GM20431 (cell line): ENCODE measurements around the gene CDH23.

Experiments
- in situ Hi-C: fragments of 300-500 bp; cut with MseI, MboI; formaldehyde crosslinking; loops from one replicate; pipeline ENCODE4 v1.15.0; 2020; ENCODE audit warnings: low sequenced_read_pairs; ENCODE audit not compliant: unreplicated experiment

Gene CDH23

GRCh38 chr10:71717056-71717455, 320.3 kb downstream of the CDH23 start:
- in situ Hi-C loops, result loop anchor here (25.0 kb wide), 1 partner anchor 405 kb away; the partner anchor contains the start of gene SLC29A3

- in situ Hi-C loops, result loop anchor here (25.0 kb wide), 1 partner anchor 405 kb away; the partner anchor contains the start of gene SLC29A3
Measured at GRCh38 chr10:71717551-71717951, 320.8 kb downstream of the CDH23 start.

GRCh38 chr10:71718165-71718698, 321.5 kb downstream of the CDH23 start:
- in situ Hi-C loops, result loop anchor here (25.0 kb wide), 1 partner anchor 406 kb away; the partner anchor contains the start of gene SLC29A3

GRCh38 chr10:71719042-71719441, 322.3 kb downstream of the CDH23 start:
- in situ Hi-C loops, result loop anchor here (25.0 kb wide), 1 partner anchor 407 kb away; the partner anchor contains the start of gene SLC29A3

DNA sequence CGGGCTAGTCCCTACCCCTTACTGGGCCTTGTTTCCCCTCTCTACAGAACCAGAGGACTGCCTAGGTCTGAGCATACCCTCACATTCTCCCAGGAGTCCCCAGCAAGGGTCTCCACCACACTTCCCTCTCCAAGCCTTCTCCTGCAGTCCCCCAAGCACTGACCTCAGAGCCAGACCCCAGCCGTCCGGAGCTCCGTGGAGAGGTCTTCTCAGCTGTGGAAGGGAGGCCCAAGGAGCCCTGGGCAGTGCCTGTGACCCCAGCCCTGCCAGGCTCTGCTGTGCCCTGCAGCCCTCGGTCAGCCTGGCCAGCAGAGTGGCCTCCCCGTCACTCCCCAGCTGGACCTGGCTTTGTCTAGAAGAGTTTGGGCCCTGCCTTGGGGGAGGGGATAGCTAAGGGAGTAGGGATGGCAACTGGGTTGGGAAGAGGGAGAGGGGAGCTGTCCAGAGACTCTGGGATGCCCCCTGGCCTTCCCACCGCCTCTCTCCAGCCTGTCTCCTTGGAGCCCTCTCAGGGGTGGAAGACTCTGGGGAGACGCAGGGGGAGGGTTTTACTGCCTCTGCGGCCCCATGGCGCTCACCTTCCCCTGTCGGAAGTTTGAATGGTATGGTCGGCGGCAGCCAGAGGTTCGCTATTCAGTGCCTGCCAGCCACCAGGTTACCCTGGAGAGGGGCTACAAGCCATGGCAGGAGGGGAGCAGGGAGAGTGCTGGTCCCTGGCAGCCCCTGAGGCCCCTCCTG, 322.9 kb downstream of the CDH23 start, which contains the start of gene C10orf105:
TSS of gene C10orf105 (minus strand) at position 315 of the 738 bp plus-strand sequence. CDS start 3,441 bp downstream, outside the sequence.
- in situ Hi-C loops, result loop anchor here (25.0 kb wide), 1 partner anchor 407 kb away; the partner anchor contains the start of gene SLC29A3

- in situ Hi-C loops, result loop anchor here (25.0 kb wide), 1 partner anchor 408 kb away; the partner anchor contains the start of gene SLC29A3
Measured at GRCh38 chr10:71720288-71720687, 323.6 kb downstream of the CDH23 start.

- in situ Hi-C loops, result loop anchor here (25.0 kb wide), 1 partner anchor 409 kb away; the partner anchor contains the start of gene SLC29A3
Measured at GRCh38 chr10:71721313-71721712, 324.6 kb downstream of the CDH23 start.

GRCh38 chr10:71722849-71723248, 326.1 kb downstream of the CDH23 start:
- in situ Hi-C loops, result loop anchor here (25.0 kb wide), 1 partner anchor 411 kb away; the partner anchor contains the start of gene SLC29A3

GRCh38 chr10:71723311-71723710, 326.6 kb downstream of the CDH23 start:
- in situ Hi-C loops, result loop anchor here (25.0 kb wide), 1 partner anchor 411 kb away; the partner anchor contains the start of gene SLC29A3

DNA sequence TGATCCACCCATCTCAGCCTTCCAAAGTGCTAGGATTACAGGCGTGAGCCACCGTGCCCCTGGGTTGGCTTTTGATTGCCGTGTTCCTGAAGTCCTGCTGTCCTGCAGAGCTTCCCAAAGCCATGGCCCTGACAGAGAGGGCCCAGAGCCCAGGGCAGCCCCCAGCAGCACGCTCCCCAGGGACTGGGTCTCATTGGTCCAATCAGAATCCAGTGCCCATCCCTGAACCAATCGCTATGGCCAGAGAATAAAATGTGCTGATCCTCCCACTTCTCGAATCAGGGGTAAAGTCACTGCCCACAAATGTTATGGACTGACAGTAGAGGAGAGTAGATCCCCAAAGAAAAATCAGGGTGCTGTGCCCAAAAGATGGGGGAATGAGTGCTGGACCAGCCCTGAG, 327.8 kb downstream of the CDH23 start:
- in situ Hi-C loops, result loop anchor here (25.0 kb wide), 1 partner anchor 412 kb away; the partner anchor contains the start of gene SLC29A3

GRCh38 chr10:71725249-71725648, 328.5 kb downstream of the CDH23 start:
- in situ Hi-C loops, result no loop called here

GRCh38 chr10:71725998-71726579, 329.4 kb downstream of the CDH23 start:
- in situ Hi-C loops, result no loop called here

- in situ Hi-C loops, result no loop called here
Measured at GRCh38 chr10:71726580-71727104, 329.9 kb downstream of the CDH23 start.

DNA sequence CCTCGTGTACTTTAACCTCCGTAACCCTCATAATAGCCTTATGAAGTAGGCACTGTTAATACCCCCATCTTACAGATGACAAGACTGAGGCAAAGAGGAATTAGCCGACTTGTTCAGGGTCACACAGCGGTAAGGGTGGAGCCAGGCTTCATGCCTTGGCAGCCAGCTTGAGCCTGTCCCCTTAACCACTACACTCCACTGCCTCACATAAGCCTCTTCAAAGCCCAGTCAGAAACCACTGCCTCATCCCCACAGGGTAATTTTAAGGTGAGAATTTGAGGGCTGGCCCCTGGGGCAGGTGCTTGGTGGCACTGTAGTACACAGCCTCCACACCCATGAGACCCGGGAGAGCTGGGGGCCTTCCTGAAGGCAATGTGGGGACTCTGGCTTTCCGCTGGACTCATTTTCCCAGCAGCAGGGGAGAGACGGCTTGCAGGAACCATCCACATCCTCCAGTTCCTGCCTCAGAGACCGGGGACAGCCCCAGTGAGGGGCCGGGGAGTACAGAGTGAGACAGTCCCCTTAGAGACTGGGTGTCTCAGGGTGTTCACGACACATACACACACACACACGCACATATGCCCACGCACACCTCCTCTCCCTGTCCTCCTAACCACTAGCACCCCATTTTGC, 330.5 kb downstream of the CDH23 start:
- in situ Hi-C loops, result no loop called here

DNA sequence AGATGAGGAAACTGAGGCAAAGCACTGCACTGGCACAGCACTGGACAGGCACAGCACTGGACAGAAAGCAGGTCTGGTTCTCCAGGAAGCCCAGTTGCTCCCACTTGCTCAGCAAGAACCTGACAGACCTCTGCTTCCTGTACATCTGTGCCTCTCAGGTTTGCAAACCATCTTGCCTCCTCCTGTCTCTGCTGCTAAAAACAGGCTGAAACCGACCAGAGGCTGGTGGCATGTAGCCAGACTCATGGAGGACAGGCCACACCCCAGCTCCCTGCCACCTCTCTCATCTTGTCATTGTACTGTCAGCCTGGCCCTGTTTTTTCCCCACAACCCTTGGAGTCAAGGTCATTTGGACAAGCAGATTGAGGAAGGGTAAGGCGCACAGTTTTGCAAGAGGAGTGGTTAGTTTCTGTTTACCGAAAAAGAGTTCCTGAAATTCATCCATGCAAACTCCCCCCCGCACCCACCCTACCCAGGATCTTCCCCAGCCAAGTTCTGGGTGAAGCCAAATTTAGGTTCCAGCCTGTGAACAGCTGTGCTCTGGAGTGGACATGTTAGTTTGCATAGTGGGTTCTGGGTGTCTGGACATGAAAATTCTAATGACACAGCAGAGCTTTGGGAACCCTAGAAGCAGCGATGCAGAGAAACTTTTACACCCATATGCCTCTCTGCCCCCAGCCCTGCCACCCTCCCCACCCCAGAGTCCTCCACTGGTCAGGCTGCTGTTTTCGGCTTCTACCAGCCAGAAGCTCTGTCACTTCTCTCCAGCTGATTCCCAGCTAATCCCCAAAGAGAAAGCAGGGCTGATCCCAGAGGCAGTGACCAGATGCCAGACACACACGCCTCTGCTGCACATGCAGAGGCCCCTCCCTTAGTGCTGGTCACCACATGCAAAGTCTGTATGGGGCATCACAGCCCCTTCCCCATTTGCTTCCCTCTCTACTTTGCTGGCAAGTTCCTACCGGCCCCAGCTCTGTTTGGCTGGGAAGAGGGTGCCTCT, 331.3 kb downstream of the CDH23 start:
- in situ Hi-C loops, result no loop called here

DNA sequence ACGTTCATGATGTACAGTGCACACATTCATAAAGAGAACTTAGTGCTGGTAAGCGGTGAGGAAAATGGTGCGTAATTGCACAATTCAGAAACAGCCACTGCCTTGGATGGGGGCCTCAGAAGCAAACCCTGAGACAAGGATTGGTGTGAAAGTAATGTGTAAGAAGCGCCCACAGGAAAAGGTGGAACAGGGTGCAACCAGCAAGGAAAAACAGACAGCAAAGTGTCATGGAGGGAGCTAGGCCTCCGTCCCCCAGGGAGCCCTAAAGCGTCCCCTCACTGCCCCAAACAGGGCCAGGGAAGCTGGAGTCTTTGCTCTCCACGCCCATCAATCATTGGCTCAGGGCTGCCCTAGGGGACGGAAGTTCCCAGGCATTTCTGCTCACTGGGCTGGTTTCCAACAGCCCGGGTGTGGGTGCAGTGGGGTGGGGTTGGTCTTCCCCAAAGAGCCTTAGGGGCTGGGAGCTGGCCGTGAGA, 332.5 kb downstream of the CDH23 start:
- in situ Hi-C loops, result no loop called here

GRCh38 chr10:71731791-71732190, 335.1 kb downstream of the CDH23 start:
- in situ Hi-C loops, result no loop called here

GRCh38 chr10:71734797-71735196, 338.1 kb downstream of the CDH23 start:
- in situ Hi-C loops, result no loop called here
